SIG-M5 (cell line): Measurements from ENCODE around the gene OR5H14.

ENCODE experiments used
- DNase-seq: peaks from one replicate; lab custom pipeline; 2025; lab: John Stamatoyannopoulos, UW

The OR5H14 gene

DNA sequence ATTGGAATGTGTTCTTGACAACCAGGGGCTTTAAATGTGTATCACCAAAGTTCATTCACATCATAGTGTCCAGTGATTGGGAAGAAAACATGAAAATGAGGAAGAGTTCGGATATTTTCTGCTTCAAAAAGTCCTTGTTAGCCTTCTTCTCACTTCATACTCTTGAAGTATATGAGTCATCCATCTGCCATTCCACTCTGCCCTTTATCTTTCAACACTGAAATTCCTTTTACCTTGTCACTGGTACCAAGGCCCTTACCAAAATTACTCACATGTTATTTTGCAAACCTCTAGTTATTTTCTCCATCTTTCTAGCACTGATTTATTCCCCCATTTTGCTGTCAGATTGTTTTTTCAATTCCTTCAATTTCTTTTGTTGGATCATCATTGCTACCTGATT, 51.7 kb downstream of the OR5H14 start:
- no peak for DNase-seq
